Measurements from ENCODE around the gene BEND6.
"Not testable (repeated sequence)": the region's sequence is repeated elsewhere in the genome, so short reads cannot be mapped to it uniquely, and the experiment has no call there.

BEND6 gene

DNA sequence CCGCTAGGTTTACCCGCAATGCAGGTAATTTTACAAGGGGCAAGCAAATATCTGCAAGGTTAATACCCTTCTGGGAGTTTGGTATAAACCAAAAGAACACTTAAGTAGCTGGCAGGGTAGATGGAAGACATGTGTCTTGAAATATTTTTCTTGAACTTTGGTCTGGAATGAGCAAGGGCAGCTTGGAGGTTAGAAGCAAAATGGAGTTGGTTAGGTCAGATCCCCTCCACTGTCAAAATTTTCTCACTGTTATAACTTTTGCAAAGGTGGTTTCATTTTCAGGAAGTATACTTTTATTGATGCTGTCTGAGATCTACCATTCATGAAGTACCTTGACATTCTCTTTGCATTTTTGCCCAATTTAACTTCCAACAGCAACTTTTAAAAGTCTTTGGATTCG is 78.3 kb downstream of the BEND6 start:
- DNase-seq (ENCODE audit: low spot score), result no peak

DNA sequence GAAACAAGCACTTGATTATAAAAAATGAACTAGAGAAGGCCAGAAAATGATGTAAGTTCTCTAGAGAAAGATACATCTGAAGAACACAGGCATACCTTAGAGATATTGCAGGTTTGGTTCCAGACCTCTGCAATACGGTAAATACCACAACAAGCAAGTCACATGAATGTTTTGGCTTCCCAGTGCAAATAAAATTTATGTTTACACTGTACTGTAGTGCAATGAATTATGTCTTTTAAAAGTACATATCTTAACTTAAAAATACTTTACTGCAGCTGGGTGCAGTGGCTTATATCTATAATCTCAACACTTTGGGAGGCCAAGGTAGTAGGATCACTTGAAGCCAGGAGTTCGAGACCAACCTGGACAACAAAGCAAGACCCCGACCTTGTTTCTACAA is 80.6 kb downstream of the BEND6 start:
- no peak for DNase-seq (ENCODE audit: low spot score)

DNA sequence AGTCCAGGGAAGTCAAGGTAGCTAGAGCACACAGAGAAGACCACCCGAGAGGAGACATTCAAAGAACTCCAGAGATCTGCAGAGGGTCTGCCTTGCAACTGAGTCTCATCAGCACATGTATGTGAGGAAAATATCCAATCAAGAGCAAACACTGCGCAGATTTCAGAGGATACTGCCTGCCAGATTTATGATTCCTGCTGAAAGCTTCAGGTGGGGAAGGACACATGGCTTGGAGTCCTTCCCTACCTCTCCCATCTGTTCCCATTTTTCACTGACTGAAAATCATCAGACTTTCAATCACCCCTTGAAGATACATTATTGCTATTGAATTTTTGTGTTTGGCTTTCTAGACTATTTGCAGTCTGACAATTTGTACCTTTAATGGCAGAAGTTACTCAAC is 84.0 kb downstream of the BEND6 start:
- no peak for DNase-seq (ENCODE audit: low spot score)

DNA sequence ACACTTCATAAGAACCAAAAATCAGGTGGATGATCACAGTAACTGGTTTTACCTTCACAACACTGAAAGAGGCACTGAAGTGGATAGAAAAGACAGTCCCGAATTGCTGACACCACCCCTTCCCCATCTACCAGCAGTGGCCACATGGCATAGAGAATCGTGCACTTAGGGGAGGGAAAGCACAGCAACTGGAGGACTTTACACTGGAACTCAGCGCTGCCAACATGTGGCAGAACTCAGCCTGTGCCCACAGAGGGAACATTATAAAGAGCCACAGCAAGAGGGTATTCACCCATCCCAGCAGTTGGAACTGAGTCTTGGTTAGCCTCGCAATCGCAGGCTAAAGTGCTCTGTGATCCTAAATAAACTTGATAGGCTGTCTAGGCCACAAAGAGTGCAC is 85.1 kb downstream of the BEND6 start:
- no peak for DNase-seq (ENCODE audit: low spot score)

DNA sequence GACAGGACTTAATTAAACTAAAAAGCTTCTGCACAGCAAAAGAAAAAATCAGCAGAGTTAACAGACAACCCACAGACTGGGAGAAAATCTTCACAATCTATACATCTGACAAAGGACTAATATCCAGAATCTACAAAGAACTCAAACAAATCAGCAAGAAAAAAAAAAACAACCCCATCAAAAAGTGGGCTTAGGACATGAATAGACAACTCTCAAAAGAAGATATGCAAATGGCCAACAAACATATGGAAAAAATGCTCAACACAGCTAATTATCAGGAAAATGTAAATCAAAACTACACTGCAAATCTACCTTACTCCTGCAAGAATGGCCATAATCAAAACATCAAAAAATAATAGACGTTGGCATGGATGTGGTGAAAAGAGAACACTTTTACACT is 89.2 kb downstream of the BEND6 start:
- not testable (repeated sequence) for DNase-seq (ENCODE audit: low spot score)

DNA sequence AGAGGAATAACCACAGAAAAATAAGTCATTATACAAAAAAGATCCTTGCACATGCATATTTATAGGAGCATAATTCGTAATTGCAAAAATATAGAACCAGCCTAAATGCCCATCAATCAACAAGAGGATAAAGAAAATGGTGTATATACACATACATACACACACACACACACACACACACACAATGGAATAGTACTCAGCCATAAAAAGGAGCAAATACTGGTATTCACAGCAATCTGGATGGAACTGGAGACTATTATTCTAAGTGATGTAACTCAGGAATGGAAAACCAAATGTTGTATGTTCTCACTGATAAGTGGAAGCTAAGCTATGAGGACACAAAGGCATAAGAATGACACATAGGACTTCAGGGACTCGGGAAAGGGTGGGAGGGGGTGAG is 89.7 kb downstream of the BEND6 start:
- no peak for DNase-seq (ENCODE audit: low spot score)

DNA sequence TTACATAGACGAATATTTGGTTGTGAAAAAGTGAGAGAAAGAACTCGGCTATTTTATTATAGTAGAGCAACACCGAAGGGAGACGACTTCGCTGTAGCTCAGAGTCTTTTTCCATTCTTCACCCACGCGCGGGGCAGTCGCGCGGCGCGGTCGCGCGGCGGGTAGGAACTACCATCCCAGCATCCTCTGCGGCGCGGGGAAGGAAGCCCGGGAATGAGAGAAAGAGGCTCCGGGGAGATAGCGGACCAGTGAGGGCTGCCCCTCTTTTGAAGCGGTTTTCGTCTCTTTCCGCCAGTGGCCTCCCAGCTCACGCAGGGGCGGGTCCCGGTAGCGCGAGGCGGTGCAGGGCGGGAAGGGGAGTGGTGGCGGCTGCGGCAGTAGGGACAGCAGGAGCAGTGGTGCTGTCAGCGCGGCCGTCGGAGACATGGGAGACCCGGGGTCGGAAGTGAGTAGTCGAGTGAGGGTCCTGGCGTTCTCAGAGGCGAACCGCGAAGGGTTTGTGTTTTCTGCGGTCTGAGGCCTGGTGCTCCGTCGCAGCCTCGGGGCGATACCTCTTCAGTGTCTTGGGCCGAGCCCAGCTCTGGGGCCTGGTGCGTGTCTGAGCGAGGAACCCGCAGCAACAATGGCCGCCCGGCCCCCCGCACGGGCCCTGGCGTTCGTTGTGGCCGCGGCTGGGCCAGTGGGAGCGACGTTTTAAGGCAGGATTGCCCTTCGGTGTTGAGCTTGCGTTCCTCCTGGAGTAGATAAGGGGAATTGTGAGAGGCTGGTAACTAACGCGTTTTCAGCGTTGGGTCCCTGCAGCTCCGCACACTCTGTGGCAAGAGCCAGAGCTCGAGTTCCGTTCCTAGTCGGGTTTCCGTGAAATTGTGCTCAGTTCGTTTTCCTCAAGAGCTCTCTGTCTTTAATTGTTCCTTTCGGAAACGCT is 91.7 kb downstream of the BEND6 start, which contains the start of gene KIAA1586:
KIAA1586 (plus strand) TSS at position 362 of the 925 bp plus-strand sequence; CDS start at position 425, 63 bp downstream.
- peak; percentile 81 for DNase-seq (ENCODE audit: low spot score)

DNA sequence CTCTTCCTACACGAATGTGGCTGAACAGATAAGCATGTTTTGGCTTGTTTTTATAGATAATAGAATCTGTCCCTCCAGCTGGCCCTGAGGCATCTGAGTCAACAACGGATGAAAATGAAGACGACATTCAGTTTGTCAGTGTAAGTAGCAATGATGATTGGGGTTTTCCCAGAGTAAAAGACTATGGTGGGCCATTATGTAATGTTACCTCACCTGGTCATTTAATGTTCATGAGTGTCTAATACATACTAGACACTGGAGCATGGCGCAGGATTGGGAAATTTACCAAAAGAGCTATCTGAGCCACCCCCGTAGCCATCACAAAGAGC is 92.3 kb downstream of the BEND6 start:
- not testable (repeated sequence) for DNase-seq (ENCODE audit: low spot score)

DNA sequence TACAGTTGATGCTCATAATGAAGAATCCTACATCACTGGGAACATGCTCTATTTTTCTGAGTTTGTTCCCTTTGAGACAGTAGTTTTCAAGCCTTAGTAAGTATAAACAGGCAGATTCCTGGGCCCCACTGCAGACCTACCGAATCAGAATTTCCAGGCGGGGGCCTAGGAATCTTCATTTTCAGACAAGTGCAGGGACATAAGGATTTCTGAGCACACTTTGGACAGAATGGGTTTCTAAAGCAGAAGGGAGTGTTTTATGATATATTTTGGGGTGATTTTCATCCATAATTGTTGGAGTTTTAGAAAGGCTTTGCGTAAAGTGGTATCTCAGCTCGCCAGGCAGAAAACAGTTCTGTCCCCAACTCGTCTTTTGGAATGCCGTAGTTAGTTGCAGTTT is 93.0 kb downstream of the BEND6 start:
- DNase-seq (ENCODE audit: low spot score), result not testable (repeated sequence)

DNA sequence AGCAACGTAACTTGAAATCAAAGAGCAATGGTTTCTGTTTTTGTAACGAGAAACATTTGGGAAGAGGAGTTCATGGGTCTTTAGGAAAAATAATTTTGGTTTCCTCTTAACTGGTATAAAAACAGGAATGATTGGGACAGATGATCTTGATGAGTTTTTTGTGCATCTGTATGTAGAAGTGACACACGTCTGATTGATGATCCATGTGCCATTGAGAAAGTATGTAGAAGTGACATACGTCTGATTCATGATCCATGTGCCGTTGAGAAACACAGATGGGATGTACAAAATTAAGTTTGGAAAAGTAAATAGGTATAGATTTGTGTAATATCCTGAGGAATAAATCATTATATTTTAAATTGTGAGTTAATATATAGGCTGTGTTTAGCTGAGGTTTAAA is 93.7 kb downstream of the BEND6 start:
- DNase-seq (ENCODE audit: low spot score), result no peak

DNA sequence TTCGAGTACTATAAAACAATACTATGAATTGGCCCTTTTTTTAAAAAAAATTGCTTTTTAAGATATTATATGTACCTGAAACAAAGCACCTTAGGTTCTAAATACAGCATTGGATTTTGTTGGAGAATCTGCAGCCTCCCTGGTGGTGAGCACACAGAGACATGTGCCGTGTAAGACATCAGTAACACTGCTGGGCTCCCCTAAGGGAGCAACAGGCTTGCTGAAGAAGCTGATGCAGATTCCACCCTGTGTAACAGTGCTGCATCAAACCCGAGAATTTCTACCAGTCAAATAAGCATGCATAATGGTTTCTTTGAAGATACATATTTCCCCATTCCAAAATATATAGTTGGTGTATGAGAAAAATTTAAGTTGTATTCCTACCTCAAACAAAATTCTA is 108.9 kb downstream of the BEND6 start:
- no peak for DNase-seq (ENCODE audit: low spot score)

DNA sequence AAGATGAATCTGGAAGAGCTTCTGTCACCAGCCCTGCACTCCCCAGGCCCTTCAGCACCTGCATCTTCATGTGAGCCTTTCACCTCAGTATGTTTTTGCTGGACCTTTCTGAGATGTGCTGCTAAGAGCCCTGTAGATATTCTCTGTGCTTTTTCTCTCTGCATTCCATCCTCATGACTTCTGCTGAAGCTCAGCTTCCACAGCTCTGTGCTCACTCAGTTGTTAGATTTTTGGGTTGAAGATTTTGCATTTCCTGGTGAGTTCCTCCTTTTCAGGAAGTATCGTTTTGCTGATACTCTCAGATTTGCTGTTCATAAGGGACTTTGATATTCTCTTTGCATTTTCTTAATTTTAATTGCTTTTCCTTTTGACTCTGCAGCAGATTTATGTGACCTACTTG is 109.9 kb downstream of the BEND6 start:
- no peak for DNase-seq (ENCODE audit: low spot score)

DNA sequence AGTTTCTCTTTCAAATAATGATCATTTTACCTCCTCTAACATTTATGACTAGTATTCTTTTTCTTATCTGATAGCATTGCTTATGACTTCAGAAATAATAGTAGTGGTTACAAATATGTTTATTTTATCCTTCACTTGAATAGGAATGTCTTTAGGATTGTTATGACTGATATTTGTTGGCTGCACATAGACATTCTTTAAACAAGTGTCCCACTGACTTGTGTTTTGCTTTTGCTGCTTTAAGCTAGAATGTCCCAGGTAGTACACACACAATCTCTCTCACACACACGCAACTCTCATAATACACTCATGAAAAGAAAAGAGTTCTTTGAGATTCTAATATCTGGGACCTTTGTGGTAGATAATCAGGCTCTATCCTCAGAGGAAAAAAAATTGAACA is 113.2 kb downstream of the BEND6 start:
- no peak for DNase-seq (ENCODE audit: low spot score)

DNA sequence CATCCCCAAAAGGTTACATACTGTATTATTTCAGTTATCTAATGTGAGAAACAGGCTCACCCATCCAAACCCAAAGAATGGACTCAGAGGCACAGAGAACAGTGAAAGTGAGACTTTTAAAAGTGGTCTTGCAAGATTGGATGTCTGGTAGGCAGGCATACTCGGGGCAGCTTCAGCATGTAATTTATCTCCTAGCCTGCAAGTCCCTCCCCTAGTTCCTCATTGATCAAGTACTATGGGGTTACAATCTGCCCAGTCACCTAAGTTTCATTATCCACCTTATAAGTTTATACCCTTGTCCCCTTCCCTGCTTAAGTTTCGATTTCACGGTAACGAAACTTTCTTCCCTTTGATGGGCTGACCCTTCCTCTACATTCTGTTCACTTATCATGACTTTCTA is 114.3 kb downstream of the BEND6 start:
- no peak for DNase-seq (ENCODE audit: low spot score)

DNA sequence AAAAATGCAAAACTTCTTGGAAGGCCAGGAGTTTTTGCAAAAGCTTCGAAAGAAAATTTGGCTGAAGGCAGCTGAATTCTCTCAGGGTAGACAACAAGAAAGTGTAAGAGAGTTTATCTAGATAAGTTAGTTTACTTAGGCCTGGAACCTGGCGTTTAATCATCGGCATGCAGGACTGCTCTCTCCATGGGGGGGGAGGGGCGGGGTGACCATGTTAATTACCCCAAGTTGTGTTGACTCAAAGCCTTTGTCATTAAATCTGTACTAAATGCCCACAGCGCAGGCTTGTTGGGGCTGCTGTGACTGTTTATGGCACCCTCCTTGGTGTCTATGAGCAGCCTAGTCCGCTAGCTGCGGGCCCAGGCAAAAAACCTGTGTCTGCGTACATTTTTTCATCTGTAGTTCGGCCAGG is 115.0 kb downstream of the BEND6 start:
- DNase-seq (ENCODE audit: low spot score), result no peak

DNA sequence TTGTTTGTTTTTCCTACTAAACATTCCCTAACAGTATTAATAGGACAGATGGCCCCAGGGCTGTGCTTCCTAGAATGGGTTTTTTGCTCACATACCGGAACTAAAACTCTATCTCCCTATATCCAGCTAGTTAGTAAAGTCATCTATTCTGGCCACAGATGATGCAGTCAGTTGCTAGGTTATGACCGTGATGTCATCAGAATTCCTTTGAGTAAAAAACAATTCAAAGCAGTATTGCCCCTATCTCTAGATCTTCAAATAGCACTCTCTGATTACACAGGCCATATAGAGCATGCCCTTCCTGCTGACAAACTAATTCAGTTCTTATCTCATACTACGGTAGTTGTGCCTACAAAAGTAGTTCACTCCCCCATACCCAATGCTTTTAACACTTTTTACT is 117.2 kb downstream of the BEND6 start:
- DNase-seq (ENCODE audit: low spot score), result no peak

DNA sequence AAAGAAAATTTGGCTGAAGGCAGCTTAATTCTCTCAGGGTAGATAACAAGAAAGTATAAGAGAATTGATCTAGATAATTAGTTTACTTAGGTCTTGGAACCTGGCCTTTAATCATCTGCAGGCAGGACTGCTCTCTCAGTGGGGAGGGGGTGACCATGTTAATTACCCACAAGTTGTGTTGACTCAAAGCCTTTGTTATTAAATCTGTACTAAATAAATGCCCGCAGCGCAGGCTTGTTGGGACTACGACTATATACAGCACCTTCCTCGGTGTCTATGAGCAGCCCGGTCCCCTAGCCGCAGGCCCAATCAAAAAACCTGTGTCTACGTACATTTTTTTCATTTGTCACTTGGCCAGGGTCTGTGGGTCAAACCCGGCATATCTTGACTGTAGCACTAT is 119.5 kb downstream of the BEND6 start:
- DNase-seq (ENCODE audit: low spot score), result no peak

DNA sequence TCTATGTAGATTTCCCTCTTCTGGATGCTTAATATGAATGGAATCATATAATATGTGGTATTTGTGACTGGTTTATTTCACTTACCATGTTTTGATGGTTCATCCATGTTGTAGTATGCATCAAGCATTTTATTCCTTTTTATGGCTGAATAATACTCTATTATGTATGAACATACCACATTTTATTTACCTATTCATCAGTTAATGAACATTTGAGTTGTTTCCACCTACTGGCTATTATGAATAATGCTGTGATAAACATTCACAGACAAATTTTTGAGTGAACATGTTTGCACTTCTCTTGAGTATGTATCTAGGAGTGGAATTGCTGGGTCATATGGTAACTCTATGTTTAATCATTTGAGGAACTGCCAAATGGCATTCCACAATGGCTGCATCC is 120.2 kb downstream of the BEND6 start:
- DNase-seq (ENCODE audit: low spot score), result no peak

Measured in CD4-positive, alpha-beta T cell treated with Interleukin-6 at 100 ng/mL for 8 hours (primary cell).